ENCODE measurements around the gene SCD.

GRCh38 chr10:100333106-100333505 lies 13.9 kb upstream of the SCD start:
- TF ChIP-seq CTCF (IDR thresholded peaks at IDR 0.05) (no peak), POLR2A (IDR thresholded peaks at IDR 0.05) (no peak)

Measured in adrenal gland (tissue), 5 donors.